NOMO-1 treated with dmso at 0.1 percent for 144 hours (cell line): ENCODE data around the gene DRGX.

ENCODE experiments used
- DNase-seq: peaks from one replicate; lab custom pipeline; 2025; ENCODE audit not compliant: unreplicated experiment; lab: John Stamatoyannopoulos, UW

Gene DRGX

GRCh38 chr10:49395741-49396665 is at the start of gene DRGX:
DRGX (minus strand) TSS chr10:49396089; CDS start chr10:49395440, 649 bp downstream.
- DNase-seq, result no peak

- no peak for DNase-seq
Measured at GRCh38 chr10:49444349-49444748, 48.5 kb upstream of the DRGX start.

GRCh38 chr10:49442863-49443262 is 47.0 kb upstream of the DRGX start:
- no peak for DNase-seq

GRCh38 chr10:49441488-49442476 is 45.9 kb upstream of the DRGX start:
- DNase-seq, result no peak

- no peak for DNase-seq
Measured at GRCh38 chr10:49435225-49435624, 39.3 kb upstream of the DRGX start.

GRCh38 chr10:49433069-49433468 is 37.2 kb upstream of the DRGX start:
- no peak for DNase-seq

GRCh38 chr10:49431426-49431825 is 35.5 kb upstream of the DRGX start:
- no peak for DNase-seq

- DNase-seq, result no peak
Measured at GRCh38 chr10:49429458-49429857, 33.6 kb upstream of the DRGX start.

- no peak for DNase-seq
Measured at GRCh38 chr10:49426490-49427360, 30.8 kb upstream of the DRGX start.

GRCh38 chr10:49419005-49419404 is 23.1 kb upstream of the DRGX start:
- DNase-seq, result no peak

GRCh38 chr10:49418328-49418727 is 22.4 kb upstream of the DRGX start:
- DNase-seq, result no peak

- no peak for DNase-seq
Measured at GRCh38 chr10:49418053-49418326, 22.1 kb upstream of the DRGX start.

- DNase-seq, result no peak
Measured at GRCh38 chr10:49417311-49418052, 21.6 kb upstream of the DRGX start.

- no peak for DNase-seq
Measured at GRCh38 chr10:49415846-49416245, 20.0 kb upstream of the DRGX start.

- no peak for DNase-seq
Measured at GRCh38 chr10:49415109-49415508, 19.2 kb upstream of the DRGX start.

GRCh38 chr10:49414496-49414895 is 18.6 kb upstream of the DRGX start:
- DNase-seq, result no peak

- no peak for DNase-seq
Measured at GRCh38 chr10:49412571-49412970, 16.7 kb upstream of the DRGX start.

- no peak for DNase-seq
Measured at GRCh38 chr10:49410365-49411074, 14.6 kb upstream of the DRGX start.

GRCh38 chr10:49409755-49410154 is 13.9 kb upstream of the DRGX start:
- no peak for DNase-seq
